ENCODE data around the gene RIIAD1. TPM values are rescaled to one million over a fixed set of nuclear protein-coding genes. Genes with fewer than 3 reads are reported as not detected.
"Not testable (repeated sequence)": the region's sequence is repeated elsewhere in the genome, so short reads cannot be mapped to it uniquely, and the experiment has no call there.

RIIAD1 gene
- total and polyA plus RNA-seq, 8 donors, result 0.39 to 4.0 (median 1.7) TPM; not detected in 1

DNA sequence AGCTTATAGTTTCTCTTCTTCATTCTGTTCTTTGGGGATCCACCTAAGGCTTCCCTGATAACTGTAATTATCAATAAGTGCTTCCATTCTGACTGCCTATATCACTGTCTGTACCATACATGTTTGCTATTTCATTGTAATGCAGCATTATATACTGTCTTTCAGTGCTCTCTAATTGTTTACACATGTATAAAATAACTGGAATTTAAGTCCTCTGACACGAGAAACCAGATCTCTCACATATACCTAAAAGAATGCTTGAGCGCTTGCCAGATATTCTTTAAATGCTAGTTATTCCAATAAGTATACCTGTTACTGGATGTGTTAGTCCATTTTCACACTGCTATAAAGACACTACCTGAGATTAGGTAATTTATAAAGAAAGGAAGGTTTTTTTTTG is 39.4 kb upstream of the RIIAD1 start:
- DNase-seq (no peak), ATAC-seq (no peak)
- TF ChIP-seq, protein P1, sequence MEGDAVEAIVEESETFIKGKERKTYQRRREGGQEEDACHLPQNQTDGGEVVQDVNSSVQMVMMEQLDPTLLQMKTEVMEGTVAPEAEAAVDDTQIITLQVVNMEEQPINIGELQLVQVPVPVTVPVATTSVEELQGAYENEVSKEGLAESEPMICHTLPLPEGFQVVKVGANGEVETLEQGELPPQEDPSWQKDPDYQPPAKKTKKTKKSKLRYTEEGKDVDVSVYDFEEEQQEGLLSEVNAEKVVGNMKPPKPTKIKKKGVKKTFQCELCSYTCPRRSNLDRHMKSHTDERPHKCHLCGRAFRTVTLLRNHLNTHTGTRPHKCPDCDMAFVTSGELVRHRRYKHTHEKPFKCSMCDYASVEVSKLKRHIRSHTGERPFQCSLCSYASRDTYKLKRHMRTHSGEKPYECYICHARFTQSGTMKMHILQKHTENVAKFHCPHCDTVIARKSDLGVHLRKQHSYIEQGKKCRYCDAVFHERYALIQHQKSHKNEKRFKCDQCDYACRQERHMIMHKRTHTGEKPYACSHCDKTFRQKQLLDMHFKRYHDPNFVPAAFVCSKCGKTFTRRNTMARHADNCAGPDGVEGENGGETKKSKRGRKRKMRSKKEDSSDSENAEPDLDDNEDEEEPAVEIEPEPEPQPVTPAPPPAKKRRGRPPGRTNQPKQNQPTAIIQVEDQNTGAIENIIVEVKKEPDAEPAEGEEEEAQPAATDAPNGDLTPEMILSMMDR (IDR thresholded peaks at IDR 0.05), result no peak
- no peaks in the 10 kb centered on the region for H3K27me3 ChIP-seq
- no peaks in the 10 kb centered on the region for H3K9me3 ChIP-seq
- peaks cover 0 to 16% of the 10 kb centered on the region in 2 donors for H3K4me1 ChIP-seq
- peaks cover 0 to 46% of the 10 kb centered on the region in 2 donors for H3K36me3 ChIP-seq
- H3K27ac ChIP-seq, result no peak overlapping the region
- no peak overlapping the region for H3K4me3 ChIP-seq
- intact Hi-C loops (cut with DNase I), result no loop called here

DNA sequence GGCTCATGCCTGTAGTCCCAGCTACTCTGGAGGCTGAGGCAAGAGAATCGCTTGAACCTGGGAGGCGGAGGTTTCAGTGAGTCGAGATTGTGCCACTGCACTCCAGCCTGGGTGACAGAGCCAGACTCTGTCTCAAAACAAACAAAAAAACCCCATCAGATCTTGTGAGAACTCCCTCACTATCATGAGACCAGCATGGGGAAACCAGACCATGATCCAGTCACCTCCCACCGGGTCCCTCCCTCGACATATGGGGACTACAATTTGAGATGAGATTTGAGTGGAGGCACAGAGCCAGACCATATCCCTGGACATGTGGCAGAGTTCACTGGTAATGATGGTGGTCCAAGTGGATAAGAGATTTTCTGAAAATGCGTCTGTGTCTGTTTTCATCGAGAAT is 38.4 kb upstream of the RIIAD1 start:
- Histone ChIP-seq H3K36me3 (peaks cover 0 to 55% of the 10 kb centered on the region in 2 donors), H3K4me1 (peaks cover 0 to 16% of the 10 kb centered on the region in 2 donors)
- H3K27me3 ChIP-seq; H3K9me3 ChIP-seq; DNase-seq; H3K4me3 ChIP-seq; ATAC-seq; H3K27ac ChIP-seq; intact Hi-C loops (cut with DNase I): not testable (repeated sequence)

DNA sequence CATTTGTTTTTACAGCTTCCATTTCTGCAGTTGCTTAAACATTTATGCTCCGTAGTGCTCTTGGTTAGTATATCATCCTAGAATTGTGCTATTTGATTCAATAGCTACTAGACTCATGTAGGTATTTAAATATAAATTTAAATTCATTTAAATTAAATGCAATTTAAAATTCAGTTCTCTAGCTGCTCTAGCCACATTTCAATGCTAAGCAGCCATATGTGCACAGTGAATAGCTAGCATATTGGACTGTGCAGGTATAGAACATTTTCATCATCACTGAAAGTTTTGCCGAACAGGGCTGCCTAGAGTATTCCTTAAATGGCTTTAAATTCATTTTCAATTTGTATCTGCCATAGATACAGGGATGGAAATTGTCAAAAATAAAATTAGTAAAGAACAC is 37.2 kb upstream of the RIIAD1 start:
- no peak overlapping the region for H3K4me3 ChIP-seq
- H3K27ac ChIP-seq, result no peak overlapping the region
- no peaks in the 10 kb centered on the region for H3K9me3 ChIP-seq
- peaks cover 0 to 57% of the 10 kb centered on the region in 2 donors for H3K36me3 ChIP-seq
- TF ChIP-seq, protein P1 (IDR thresholded peaks at IDR 0.05), result no peak
- no peaks in the 10 kb centered on the region for H3K27me3 ChIP-seq
- ATAC-seq (no peak), DNase-seq (no peak)
- peaks cover 0 to 16% of the 10 kb centered on the region in 2 donors for H3K4me1 ChIP-seq
- intact Hi-C loops (cut with DNase I), result no loop called here

DNA sequence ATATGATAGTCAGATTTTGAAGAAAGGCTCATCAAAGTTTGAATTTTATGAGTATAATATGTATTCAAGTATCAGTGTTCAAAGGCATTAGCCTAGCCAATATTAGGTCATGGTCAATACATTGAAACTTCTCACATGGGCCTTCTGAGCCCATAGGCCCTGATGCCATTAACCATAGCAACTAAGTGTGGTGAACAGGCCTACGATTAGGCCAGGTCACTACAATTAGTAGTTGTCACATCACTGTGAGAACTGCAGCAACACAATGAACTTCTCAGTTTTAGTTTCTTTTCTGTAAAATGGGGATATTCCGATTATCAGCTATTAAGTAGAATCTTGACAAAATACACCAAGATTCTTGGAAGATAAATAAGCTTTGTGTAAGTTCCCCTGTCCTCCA is 34.8 kb upstream of the RIIAD1 start:
- H3K36me3 ChIP-seq, result peaks cover 0 to 64% of the 10 kb centered on the region in 2 donors
- H3K4me1 ChIP-seq, result peaks cover 0 to 12% of the 10 kb centered on the region in 2 donors
- DNase-seq (no peak), ATAC-seq (no peak)
- TF ChIP-seq, protein P1 (IDR thresholded peaks at IDR 0.05), result no peak
- H3K4me3 ChIP-seq, result no peak overlapping the region
- intact Hi-C loops (cut with DNase I), result no loop called here
- no peaks in the 10 kb centered on the region for H3K9me3 ChIP-seq
- H3K27ac ChIP-seq, result no peak overlapping the region
- H3K27me3 ChIP-seq, result no peaks in the 10 kb centered on the region

DNA sequence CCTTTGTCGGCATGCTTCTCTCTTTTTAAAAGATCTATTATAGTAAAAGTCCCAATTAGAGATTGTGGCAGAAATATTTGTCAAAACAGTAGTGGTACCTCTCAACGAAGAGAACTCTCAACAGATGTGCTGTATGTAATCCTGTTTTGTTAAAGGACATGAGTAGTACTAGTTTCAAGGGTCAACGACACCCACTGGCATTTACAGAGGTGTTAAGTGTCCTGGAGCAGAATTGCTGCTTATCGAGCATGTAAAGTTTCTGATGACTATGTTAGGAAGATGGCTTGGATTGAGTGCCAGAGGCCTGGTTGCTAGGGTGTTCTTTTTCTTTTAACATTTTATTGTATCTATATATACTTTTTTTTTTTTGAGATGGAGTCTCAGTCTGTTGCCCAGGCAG is 31.8 kb upstream of the RIIAD1 start:
- no peak overlapping the region for H3K4me3 ChIP-seq
- TF ChIP-seq, protein P1 (IDR thresholded peaks at IDR 0.05), result no peak
- no peak for ATAC-seq
- peaks cover 0 to 12% of the 10 kb centered on the region in 2 donors for H3K4me1 ChIP-seq
- no peak overlapping the region for H3K27ac ChIP-seq
- DNase-seq, result no peak
- peaks cover 0 to 68% of the 10 kb centered on the region in 2 donors for H3K36me3 ChIP-seq
- H3K9me3 ChIP-seq, result no peaks in the 10 kb centered on the region
- H3K27me3 ChIP-seq, result no peaks in the 10 kb centered on the region
- intact Hi-C loops (cut with DNase I), result no loop called here

DNA sequence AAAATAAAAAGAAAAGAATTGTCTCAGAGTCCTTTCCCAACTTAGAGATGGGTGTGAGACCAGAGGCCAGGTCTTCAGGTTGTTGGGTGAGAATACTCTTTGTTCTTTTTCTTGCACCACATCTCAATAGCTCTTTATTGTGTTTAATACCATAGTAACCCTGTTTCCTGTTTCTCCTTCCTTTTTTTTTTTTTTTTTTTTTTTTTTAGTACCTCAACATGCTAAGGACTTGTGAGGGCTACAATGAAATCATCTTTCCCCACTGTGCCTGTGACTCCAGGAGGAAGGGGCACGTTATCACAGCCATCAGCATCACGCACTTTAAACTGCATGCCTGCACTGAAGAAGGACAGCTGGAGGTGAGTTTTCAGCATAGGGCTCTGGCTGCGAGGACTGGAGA is 29.1 kb upstream of the RIIAD1 start:
- TF ChIP-seq, protein P1 (IDR thresholded peaks at IDR 0.05), result no peak
- Histone ChIP-seq H3K4me3 (no peak overlapping the region), H3K27me3 (no peaks in the 10 kb centered on the region), H3K27ac (no peak overlapping the region), H3K36me3 (peaks cover 0 to 68% of the 10 kb centered on the region in 2 donors), H3K4me1 (peaks cover 0 to 12% of the 10 kb centered on the region in 2 donors), H3K9me3 (no peaks in the 10 kb centered on the region)
- intact Hi-C loops (cut with DNase I), result no loop called here
- no peak for ATAC-seq
- DNase-seq, result no peak
